ENCODE data around the gene DMBX1.

DNA sequence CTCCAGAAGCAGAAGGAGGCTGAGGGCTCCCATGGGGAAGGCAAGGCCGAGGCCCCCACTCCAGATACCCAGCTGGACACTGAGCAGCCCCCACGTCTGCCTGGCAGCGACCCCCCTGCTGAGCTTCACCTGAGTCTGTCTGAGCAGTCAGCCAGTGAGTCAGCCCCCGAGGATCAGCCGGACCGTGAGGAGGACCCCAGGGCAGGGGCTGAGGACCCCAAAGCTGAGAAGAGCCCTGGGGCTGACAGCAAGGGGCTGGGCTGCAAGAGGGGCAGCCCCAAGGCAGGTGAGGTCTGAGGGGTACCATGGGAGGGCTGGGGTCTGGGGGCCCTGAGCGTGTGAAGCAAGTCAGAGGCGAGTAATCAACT is 21.3 kb downstream of the DMBX1 start:
- TF ChIP-seq EP300 (IDR thresholded peaks at IDR 0.05; ENCODE audit: low read depth): no peak
- no peak for TF ChIP-seq CTCF (IDR thresholded peaks at IDR 0.05)
- TF ChIP-seq POLR2A (IDR thresholded peaks at IDR 0.05): no peak
- TF ChIP-seq POLR2AphosphoS5 (IDR thresholded peaks at IDR 0.05): no peak
